K562 treated with DMSO at 1 percent for 4 hours (cell line): Measurements from ENCODE around the gene USP17L12. TPM values are rescaled to one million over a fixed set of nuclear protein-coding genes. Genes with fewer than 3 reads are reported as not detected.

Experiments used
- total RNA-seq: library from RNA; unstranded; fragments of 300-600 nt; gene quantifications from 2 replicates; pipeline ENCODE4 v1.2.3, GENCODE V29; 2022; ENCODE audit not compliant: insufficient read depth

Gene USP17L12
- not detected in 2 replicates for total RNA-seq

GRCh38 chr4:9219852-9220251, at the start of gene USP17L12:
TSS of gene USP17L12 (plus strand) at chr4:9220152. CDS start at chr4:9220152, 0 bp downstream.

GRCh38 chr4:9210357-9210756, 9.6 kb upstream of the USP17L12 start, which contains the start of gene USP17L10:
TSS of gene USP17L10 (plus strand) at chr4:9210657. CDS start at chr4:9210657, 0 bp downstream.

GRCh38 chr4:9215105-9215504, 4.8 kb upstream of the USP17L12 start, which contains the start of gene USP17L11:
TSS of gene USP17L11 (plus strand) at chr4:9215405. CDS start at chr4:9215405, 0 bp downstream.

GRCh38 chr4:9224596-9224995, 4.6 kb downstream of the USP17L12 start, which contains the start of gene USP17L13:
TSS of gene USP17L13 (plus strand) at chr4:9224896. CDS start at chr4:9224896, 0 bp downstream.

GRCh38 chr4:9234085-9234484, 14.1 kb downstream of the USP17L12 start, which contains the start of gene USP17L15:
TSS of gene USP17L15 (plus strand) at chr4:9234385. CDS start at chr4:9234385, 0 bp downstream.

GRCh38 chr4:9243579-9243978, 23.6 kb downstream of the USP17L12 start, which contains the start of gene USP17L17:
TSS of gene USP17L17 (plus strand) at chr4:9243879. CDS start at chr4:9243879, 0 bp downstream.

GRCh38 chr4:9247953-9248680, 28.2 kb downstream of the USP17L12 start, which contains the start of gene USP17L18:
TSS of gene USP17L18 (plus strand) at chr4:9248630. CDS start at chr4:9248630, 0 bp downstream.

GRCh38 chr4:9253078-9253477, 33.1 kb downstream of the USP17L12 start, which contains the start of gene USP17L19:
TSS of gene USP17L19 (plus strand) at chr4:9253378. CDS start at chr4:9253378, 0 bp downstream.

GRCh38 chr4:9257824-9258223, 37.9 kb downstream of the USP17L12 start, which contains the start of gene USP17L20:
TSS of gene USP17L20 (plus strand) at chr4:9258124. CDS start at chr4:9258124, 0 bp downstream.

GRCh38 chr4:9262572-9262971, 42.6 kb downstream of the USP17L12 start, which contains the start of gene USP17L21:
TSS of gene USP17L21 (plus strand) at chr4:9262872. CDS start at chr4:9262872, 0 bp downstream.

GRCh38 chr4:9267319-9267718, 47.4 kb downstream of the USP17L12 start, which contains the start of gene USP17L22:
TSS of gene USP17L22 (plus strand) at chr4:9267619. CDS start at chr4:9267619, 0 bp downstream.

Other genes with a start within 250 kb of the USP17L12 start
- not detected in 2 replicates for gene FAM90A26, start 49.7 kb upstream of the USP17L12 start, total RNA-seq
- gene USP17L10, start 9.5 kb upstream of the USP17L12 start, total RNA-seq, result not detected in 2 replicates
- not detected in 2 replicates for gene USP17L11, start 4.7 kb upstream of the USP17L12 start, total RNA-seq
- gene USP17L13, start 4.7 kb downstream of the USP17L12 start, total RNA-seq, result not detected in 2 replicates
- gene USP17L15, start 14.2 kb downstream of the USP17L12 start, total RNA-seq, result not detected in 2 replicates
- gene USP17L17, start 23.7 kb downstream of the USP17L12 start, total RNA-seq, result not detected in 2 replicates
- not detected in 2 replicates for gene USP17L18, start 28.5 kb downstream of the USP17L12 start, total RNA-seq
- not detected in 2 replicates for gene USP17L19, start 33.2 kb downstream of the USP17L12 start, total RNA-seq
- not detected in 2 replicates for gene USP17L20, start 38.0 kb downstream of the USP17L12 start, total RNA-seq
- gene USP17L21, start 42.7 kb downstream of the USP17L12 start, total RNA-seq, result not detected in 2 replicates
- gene USP17L22, start 47.5 kb downstream of the USP17L12 start, total RNA-seq, result not detected in 2 replicates
- not detected in 2 replicates for gene USP17L24, start 105.0 kb downstream of the USP17L12 start, total RNA-seq
- gene USP17L25, start 109.8 kb downstream of the USP17L12 start, total RNA-seq, result not detected in 2 replicates
- not detected in 2 replicates for gene USP17L26, start 114.5 kb downstream of the USP17L12 start, total RNA-seq
- gene USP17L5, start 119.3 kb downstream of the USP17L12 start, total RNA-seq, result not detected in 2 replicates
- gene USP17L27, start 124.0 kb downstream of the USP17L12 start, total RNA-seq, result not detected in 2 replicates
- not detected in 2 replicates for gene USP17L28, start 128.7 kb downstream of the USP17L12 start, total RNA-seq
- gene USP17L29, start 133.5 kb downstream of the USP17L12 start, total RNA-seq, result not detected in 2 replicates
- gene USP17L30, start 143.0 kb downstream of the USP17L12 start, total RNA-seq, result not detected in 2 replicates
- gene DEFB131A, start 224.3 kb downstream of the USP17L12 start, total RNA-seq, result not detected in 2 replicates